Measurements from ENCODE around the gene FER. TPM values are rescaled to one million over a fixed set of nuclear protein-coding genes. Genes with fewer than 3 reads are reported as not detected.

The FER gene
- total RNA-seq, 2 donors from 2014 or later = 10.8 to 15.7 TPM

DNA sequence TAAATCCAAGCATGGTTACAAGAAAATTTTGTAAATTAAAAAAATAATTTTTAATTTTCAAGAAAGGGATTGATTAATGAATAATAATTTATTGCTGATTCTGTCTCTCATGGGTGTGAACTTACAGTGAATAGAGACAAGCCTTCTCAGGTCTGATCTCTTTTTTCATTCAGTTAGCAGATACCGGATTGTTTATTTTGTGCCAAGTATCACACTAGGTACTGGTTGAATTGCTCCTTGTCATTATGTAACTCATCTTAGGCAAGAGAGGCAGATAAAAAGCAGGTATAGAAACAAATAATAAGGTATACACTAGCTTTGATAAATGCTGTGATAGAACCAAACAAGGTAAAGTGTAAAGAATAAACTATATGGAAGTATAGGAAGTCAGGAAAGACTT, 378.8 kb downstream of the FER start:
- H3K27ac ChIP-seq = no peak overlapping the region
- H3K36me3 ChIP-seq = no peaks in the 10 kb centered on the region
- no peak overlapping the region for H3K9ac ChIP-seq (ENCODE audit: low read depth in 2 of 2, low read length in 2 of 2)
- H3K4me3 ChIP-seq = no peak overlapping the region
- no peaks in the 10 kb centered on the region for H3K9me3 ChIP-seq
- H3K4me1 ChIP-seq = no peaks in the 10 kb centered on the region
- intact Hi-C loops (cut with DNase I) = no loop called here
- no peaks in the 10 kb centered on the region for H3K27me3 ChIP-seq
- TF ChIP-seq, protein P1, sequence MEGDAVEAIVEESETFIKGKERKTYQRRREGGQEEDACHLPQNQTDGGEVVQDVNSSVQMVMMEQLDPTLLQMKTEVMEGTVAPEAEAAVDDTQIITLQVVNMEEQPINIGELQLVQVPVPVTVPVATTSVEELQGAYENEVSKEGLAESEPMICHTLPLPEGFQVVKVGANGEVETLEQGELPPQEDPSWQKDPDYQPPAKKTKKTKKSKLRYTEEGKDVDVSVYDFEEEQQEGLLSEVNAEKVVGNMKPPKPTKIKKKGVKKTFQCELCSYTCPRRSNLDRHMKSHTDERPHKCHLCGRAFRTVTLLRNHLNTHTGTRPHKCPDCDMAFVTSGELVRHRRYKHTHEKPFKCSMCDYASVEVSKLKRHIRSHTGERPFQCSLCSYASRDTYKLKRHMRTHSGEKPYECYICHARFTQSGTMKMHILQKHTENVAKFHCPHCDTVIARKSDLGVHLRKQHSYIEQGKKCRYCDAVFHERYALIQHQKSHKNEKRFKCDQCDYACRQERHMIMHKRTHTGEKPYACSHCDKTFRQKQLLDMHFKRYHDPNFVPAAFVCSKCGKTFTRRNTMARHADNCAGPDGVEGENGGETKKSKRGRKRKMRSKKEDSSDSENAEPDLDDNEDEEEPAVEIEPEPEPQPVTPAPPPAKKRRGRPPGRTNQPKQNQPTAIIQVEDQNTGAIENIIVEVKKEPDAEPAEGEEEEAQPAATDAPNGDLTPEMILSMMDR (IDR thresholded peaks at IDR 0.05) = no peak
- no peak for DNase-seq

DNA sequence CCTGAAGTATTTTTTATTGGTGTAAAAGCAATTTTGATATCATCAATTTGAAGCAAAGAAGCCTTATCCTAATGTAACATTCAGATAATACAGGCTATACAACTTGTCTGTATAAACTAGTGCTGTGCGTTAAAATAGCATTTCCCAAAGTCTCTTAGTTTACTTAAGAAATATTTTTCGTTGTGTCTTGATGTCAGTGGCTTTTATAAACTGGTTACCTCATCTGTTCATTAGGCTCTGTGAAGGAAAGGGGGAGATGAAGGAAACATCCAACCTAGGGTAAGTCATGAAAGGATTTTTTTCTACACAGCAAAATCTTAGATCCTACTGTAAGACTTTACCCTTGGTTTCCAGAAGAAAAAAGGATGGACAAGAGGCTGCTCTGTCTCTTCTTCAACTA, 389.2 kb downstream of the FER start:
- no peak for DNase-seq
- TF ChIP-seq, protein P1 (IDR thresholded peaks at IDR 0.05) = no peak

DNA sequence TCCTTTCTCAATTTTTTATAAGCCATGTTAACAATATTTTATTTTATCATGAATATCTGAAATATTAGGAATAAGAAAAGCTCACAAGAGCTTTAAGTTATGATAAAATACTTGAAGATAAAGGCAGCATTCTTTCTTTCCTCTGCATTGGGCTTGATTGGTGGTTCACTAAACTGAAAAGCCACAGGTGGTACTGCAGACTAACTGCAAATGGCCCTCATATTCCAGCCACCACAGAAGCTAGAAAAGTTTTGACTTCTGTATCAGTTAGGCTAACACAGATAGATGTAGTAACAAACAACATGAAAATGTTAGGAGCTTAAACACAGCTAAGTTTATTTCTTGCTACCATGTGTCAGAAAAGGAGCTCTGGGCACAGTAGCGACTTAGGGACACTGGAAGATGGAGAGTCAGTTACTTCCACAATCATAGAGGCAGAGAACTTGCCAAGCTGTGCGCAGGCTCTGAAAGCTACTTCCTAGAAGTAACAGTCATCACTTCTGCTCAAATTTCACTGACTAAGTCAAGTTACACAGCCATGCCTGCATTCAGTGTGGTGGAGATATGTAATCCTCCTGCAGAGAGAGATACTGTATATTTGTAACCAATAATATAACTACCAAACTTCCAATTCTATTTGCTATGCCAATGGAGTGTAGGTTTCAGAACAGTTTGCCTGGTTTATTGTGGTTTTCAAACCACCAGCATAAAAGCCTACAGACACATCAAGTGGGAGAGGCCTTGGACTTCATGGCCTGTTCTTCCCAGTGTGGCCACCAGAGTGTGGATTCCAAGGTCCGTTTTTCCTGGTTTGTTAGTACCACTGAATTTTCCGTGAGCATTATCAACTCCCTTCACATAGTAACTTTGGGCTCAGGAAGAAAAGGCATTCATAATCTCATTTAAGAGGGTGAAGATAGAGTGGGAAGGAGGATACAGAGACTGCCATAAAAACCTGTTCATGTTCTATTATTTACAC, 393.8 kb downstream of the FER start:
- no peaks in the 10 kb centered on the region for H3K9me3 ChIP-seq
- TF ChIP-seq, protein P1 (IDR thresholded peaks at IDR 0.05) = no peak
- H3K36me3 ChIP-seq = no peaks in the 10 kb centered on the region
- no peak for DNase-seq
- no peak overlapping the region for H3K4me3 ChIP-seq
- H3K9ac ChIP-seq (ENCODE audit: low read depth in 2 of 2, low read length in 2 of 2) = no peak overlapping the region
- peaks cover 6% of the 10 kb centered on the region for H3K4me1 ChIP-seq
- no peak overlapping the region for H3K27ac ChIP-seq
- no peaks in the 10 kb centered on the region for H3K27me3 ChIP-seq
- intact Hi-C loops (cut with DNase I) = no loop called here

More for the DNA sequence above, 389.2 kb downstream of the FER start:
- no peak overlapping the region for H3K9ac ChIP-seq (ENCODE audit: low read depth in 2 of 2, low read length in 2 of 2)
- no peak overlapping the region for H3K27ac ChIP-seq
- no peaks in the 10 kb centered on the region for H3K9me3 ChIP-seq
- intact Hi-C loops (cut with DNase I) = no loop called here
- H3K4me1 ChIP-seq = no peaks in the 10 kb centered on the region
- no peaks in the 10 kb centered on the region for H3K27me3 ChIP-seq
- no peak overlapping the region for H3K4me3 ChIP-seq
- no peaks in the 10 kb centered on the region for H3K36me3 ChIP-seq

DNA sequence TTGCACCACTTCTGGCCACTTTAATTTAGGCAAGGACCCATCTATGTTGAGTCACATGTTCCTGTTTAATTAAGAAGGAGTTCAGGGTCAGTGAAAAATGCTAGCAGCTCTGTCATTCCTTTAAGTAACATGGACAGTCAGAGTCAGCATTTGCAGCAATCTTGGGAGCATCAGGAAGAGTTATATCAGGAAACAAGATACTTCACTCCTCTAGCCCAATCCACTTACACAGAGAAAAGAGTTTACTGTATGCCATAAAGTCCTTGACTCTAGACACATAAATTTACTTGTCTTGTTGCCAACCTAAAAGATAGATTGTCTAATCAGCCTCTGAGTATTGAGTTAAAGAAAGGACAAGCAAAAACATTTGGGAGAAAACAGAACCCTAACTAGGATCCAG, 395.3 kb downstream of the FER start:
- H3K4me3 ChIP-seq = no peak overlapping the region
- peaks cover 6% of the 10 kb centered on the region for H3K4me1 ChIP-seq
- intact Hi-C loops (cut with DNase I) = no loop called here
- H3K36me3 ChIP-seq = no peaks in the 10 kb centered on the region
- no peak overlapping the region for H3K9ac ChIP-seq (ENCODE audit: low read depth in 2 of 2, low read length in 2 of 2)
- no peaks in the 10 kb centered on the region for H3K27me3 ChIP-seq
- TF ChIP-seq, protein P1 (IDR thresholded peaks at IDR 0.05) = no peak
- H3K27ac ChIP-seq = no peak overlapping the region
- no peaks in the 10 kb centered on the region for H3K9me3 ChIP-seq
- no peak for DNase-seq

DNA sequence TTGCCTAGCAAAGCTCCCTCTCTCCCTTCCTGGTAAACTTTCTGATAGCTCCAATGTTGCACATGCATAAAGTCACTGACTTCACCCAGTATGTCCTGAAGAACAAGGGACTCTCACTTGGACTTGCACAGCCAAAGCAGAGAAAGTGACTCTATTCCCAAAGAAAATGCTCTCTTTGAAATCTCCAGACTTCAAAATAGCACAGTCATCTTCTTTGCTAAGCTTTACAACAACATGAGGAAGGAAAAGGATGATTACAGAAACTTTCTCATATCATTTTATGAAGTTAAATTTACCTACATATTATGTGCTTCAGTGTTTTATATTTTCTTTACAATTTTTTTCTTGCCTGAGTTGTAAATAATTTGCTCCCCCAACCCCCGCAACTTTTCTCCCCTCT, 397.4 kb downstream of the FER start:
- Histone ChIP-seq H3K36me3 (no peaks in the 10 kb centered on the region), H3K9ac (ENCODE audit: low read depth in 2 of 2, low read length in 2 of 2) (no peak overlapping the region), H3K9me3 (no peaks in the 10 kb centered on the region), H3K4me3 (no peak overlapping the region), H3K27me3 (no peaks in the 10 kb centered on the region), H3K4me1 (peaks cover 6% of the 10 kb centered on the region), H3K27ac (no peak overlapping the region)
- TF ChIP-seq, protein P1 (IDR thresholded peaks at IDR 0.05) = no peak
- intact Hi-C loops (cut with DNase I) = no loop called here
- no peak for DNase-seq

Measured in colonic mucosa (tissue), 4 donors.